GM12873 (cell line): Measurements from ENCODE around the gene MATN1.

Source experiments
- CTCF ChIP-seq: IDR thresholded peaks from 2 replicates; pipeline ENCODE4 v1.5.1; 2012; ENCODE audit warnings: low read depth, mild to moderate bottlenecking, moderate library complexity, low read length, control low read depth; ENCODE audit not compliant: insufficient read depth; ENCODE audit errors: missing control alignments

The MATN1 gene

GRCh38 chr1:30721341-30721793 lies 2.0 kb downstream of the MATN1 start:
- TF ChIP-seq CTCF: no peak

GRCh38 chr1:30720271-30721223 lies 2.8 kb downstream of the MATN1 start:
- TF ChIP-seq CTCF: no peak

GRCh38 chr1:30719406-30720270 lies 3.7 kb downstream of the MATN1 start:
- no peak for TF ChIP-seq CTCF

- peak; percentile 92 for TF ChIP-seq CTCF
Measured at GRCh38 chr1:30718636-30719405, 4.6 kb downstream of the MATN1 start.

- TF ChIP-seq CTCF: no peak
Measured at GRCh38 chr1:30718091-30718635, 5.2 kb downstream of the MATN1 start.

GRCh38 chr1:30716646-30717045 lies 6.7 kb downstream of the MATN1 start:
- no peak for TF ChIP-seq CTCF
